SK-N-SH (cell line): ENCODE measurements around the gene SASH1.

Source experiments
- CHD2 ChIP-seq: fragments of 150-350 bp; IDR thresholded peaks from 2 replicates; pipeline ENCODE4 v1.6.1; 2018; ENCODE audit warnings: low read length; ENCODE audit not compliant: partially characterized antibody
- CTCF ChIP-seq: fragments of 200-600 bp; sonication (generic); IDR thresholded peaks from 2 replicates; pipeline ENCODE4 v1.6.1; 2017; ENCODE audit warnings: antibody characterized with exemption, mild to moderate bottlenecking, moderate library complexity
- ELF1 ChIP-seq: IDR thresholded peaks from 2 replicates; pipeline ENCODE4 v1.4.0; 2012
- EP300 ChIP-seq, 2 experiments: IDR thresholded peaks; 2 replicates each; pipeline versions ENCODE4 v1.4.0 to v1.6.1; 2012; ENCODE audit warnings: borderline replicate concordance in 1 of 2, low read depth in 1 of 2, low read length in 1 of 2
- GATA2 ChIP-seq: sonication (generic); formaldehyde crosslinking; IDR thresholded peaks from 2 replicates; pipeline ENCODE4 v1.5.0; 2020; ENCODE audit warnings: mild to moderate bottlenecking, missing genetic modification reagents
- JUND ChIP-seq: IDR thresholded peaks from 2 replicates; pipeline ENCODE4 v1.4.0; 2012
- MAX ChIP-seq: IDR thresholded peaks from 2 replicates; pipeline ENCODE4 v1.4.0; 2012; ENCODE audit warnings: low read depth
- NFIC ChIP-seq: IDR thresholded peaks from 2 replicates; pipeline ENCODE4 v1.4.0; 2012; ENCODE audit warnings: borderline replicate concordance
- POLR2AphosphoS5 ChIP-seq: IDR thresholded peaks from 2 replicates; pipeline ENCODE4 v1.6.1; 2012; ENCODE audit warnings: low read depth, low read length
- SIN3A ChIP-seq: IDR thresholded peaks from 2 replicates; pipeline ENCODE4 v1.6.1; 2012; ENCODE audit warnings: low read depth, mild to moderate bottlenecking, low read length, moderate library complexity, borderline replicate concordance
- TAF1 ChIP-seq: IDR thresholded peaks from 2 replicates; pipeline ENCODE4 v1.6.1; 2012; ENCODE audit warnings: low read depth, mild to moderate bottlenecking, low read length, moderate library complexity, borderline replicate concordance
- TEAD4 ChIP-seq: IDR thresholded peaks from 2 replicates; pipeline ENCODE4 v1.4.0; 2012; ENCODE audit warnings: mild to moderate bottlenecking, borderline replicate concordance; ENCODE audit not compliant: insufficient read depth
- YY1 ChIP-seq: IDR thresholded peaks from 2 replicates; pipeline ENCODE4 v1.4.0; 2012; ENCODE audit warnings: low read depth, mild to moderate bottlenecking

- TF ChIP-seq NFIC (no peak), GATA2 (no peak), CTCF (no peak), MAX (no peak), YY1 (no peak), ELF1 (0 out of 2 replicates have a peak, but pooled peaks have one; percentile 17), CHD2 (no peak), EP300 (IDR thresholded peaks at IDR 0.05; ENCODE audit: borderline replicate concordance in 1 of 2, low read depth in 1 of 2, low read length in 1 of 2) (no peak), SIN3A (no peak), TEAD4 (no peak), JUND (no peak; the same call in 1 of the 2 replicates), POLR2AphosphoS5 (no peak), TAF1 (no peak)
Measured at GRCh38 chr6:148324297-148324985, 18.2 kb upstream of the SASH1 start.
